Activated CD8-positive, alpha-beta T cell treated with anti-CD3 and anti-CD28 coated beads for 36 hours (primary cell): ENCODE data around the gene AK4. TPM values are rescaled to one million over a fixed set of nuclear protein-coding genes. Genes with fewer than 3 reads are reported as not detected.

ENCODE experiments used
- ATAC-seq: fragments of 200-7000 bp; cut with Tn5 transposase; one replicate; pipeline ENCODE4 v1.10.0; 2021; ENCODE audit warnings: mild to moderate bottlenecking, moderate library complexity
- CTCF ChIA-PET: fragments of 350-600 bp; sonication (Branson Sonifier 250); formaldehyde crosslinking; loops from one replicate; lab custom pipeline; 2021; ENCODE audit warnings: antibody characterized with exemption; lab: Charles Lee
- POLR2A ChIA-PET: fragments of 350-600 bp; sonication (Branson Sonifier 250); formaldehyde crosslinking; loops from one replicate; lab custom pipeline; 2021; ENCODE audit warnings: antibody characterized with exemption; lab: Charles Lee
- DNase-seq: peaks from one replicate; pipeline ENCODE4 v3.0.0-alpha.2; 2020
- H3K27ac Mint-ChIP-seq: one replicate; pipeline ENCODE4 v1.8.0; 2021; ENCODE audit warnings: mild to moderate bottlenecking, mixed read lengths
- H3K27me3 Mint-ChIP-seq: one replicate; pipeline ENCODE4 v1.8.0; 2021; ENCODE audit warnings: mixed read lengths
- H3K36me3 Mint-ChIP-seq: one replicate; pipeline ENCODE4 v1.8.0; 2021; ENCODE audit warnings: low read depth, mixed read lengths
- H3K4me1 Mint-ChIP-seq: one replicate; pipeline ENCODE4 v1.8.0; 2021; ENCODE audit warnings: low read depth, mixed read lengths
- H3K4me3 Mint-ChIP-seq: one replicate; pipeline ENCODE4 v1.8.0; 2021; ENCODE audit warnings: mild to moderate bottlenecking, moderate library complexity, mixed read lengths
- H3K9me3 Mint-ChIP-seq: one replicate; pipeline ENCODE4 v1.8.0; 2021; ENCODE audit warnings: mixed read lengths
- CTCF ChIP-seq: fragments of 200-600 bp; IDR thresholded peaks from one replicate; pipeline ENCODE4 v1.8.0; 2022; ENCODE audit warnings: antibody characterized with exemption, mild to moderate bottlenecking
- intact Hi-C: fragments of 100-400 bp; cut with micrococcal nuclease; formaldehyde crosslinking; loops from one replicate; pipeline ENCODE4 v1.10.0; 2022
- total RNA-seq, 2 experiments: library from RNA; stranded (reverse); gene quantifications; one replicate each; pipeline ENCODE4 v1.2.3, GENCODE V29; 2021

The AK4 gene
- total RNA-seq, 2 experiments from 2014 or later: 151 to 156 TPM

GRCh38 chr1:65147424-65148177, 402 bp upstream of the AK4 start:
- Mint-ChIP-seq H3K4me1 (peaks cover 21% of the 10 kb centered on the region), H3K27me3 (peaks cover 35% of the 10 kb centered on the region), H3K36me3 (peaks cover 28% of the 10 kb centered on the region), H3K9me3 (no peaks in the 10 kb centered on the region), H3K4me3 (peak overlapping the region; percentile 90), H3K27ac (peak overlapping the region; percentile 86)
- TF ChIP-seq CTCF: no peak
- ChIA-PET POLR2A (interaction anchor here (1.0 to 1.4 kb wide), 3 partner anchors 12 to 252 kb away, joined by 3 to 5 read pairs (median 3); no protein-coding TSS in a partner anchor), CTCF (no interaction called here)
- peak; percentile 65 for ATAC-seq
- peak; percentile 76 for DNase-seq
- intact Hi-C loops: loop anchor here (5.0 kb wide), 2 partner anchors 65 to 70 kb away; no protein-coding TSS in a partner anchor

DNA sequence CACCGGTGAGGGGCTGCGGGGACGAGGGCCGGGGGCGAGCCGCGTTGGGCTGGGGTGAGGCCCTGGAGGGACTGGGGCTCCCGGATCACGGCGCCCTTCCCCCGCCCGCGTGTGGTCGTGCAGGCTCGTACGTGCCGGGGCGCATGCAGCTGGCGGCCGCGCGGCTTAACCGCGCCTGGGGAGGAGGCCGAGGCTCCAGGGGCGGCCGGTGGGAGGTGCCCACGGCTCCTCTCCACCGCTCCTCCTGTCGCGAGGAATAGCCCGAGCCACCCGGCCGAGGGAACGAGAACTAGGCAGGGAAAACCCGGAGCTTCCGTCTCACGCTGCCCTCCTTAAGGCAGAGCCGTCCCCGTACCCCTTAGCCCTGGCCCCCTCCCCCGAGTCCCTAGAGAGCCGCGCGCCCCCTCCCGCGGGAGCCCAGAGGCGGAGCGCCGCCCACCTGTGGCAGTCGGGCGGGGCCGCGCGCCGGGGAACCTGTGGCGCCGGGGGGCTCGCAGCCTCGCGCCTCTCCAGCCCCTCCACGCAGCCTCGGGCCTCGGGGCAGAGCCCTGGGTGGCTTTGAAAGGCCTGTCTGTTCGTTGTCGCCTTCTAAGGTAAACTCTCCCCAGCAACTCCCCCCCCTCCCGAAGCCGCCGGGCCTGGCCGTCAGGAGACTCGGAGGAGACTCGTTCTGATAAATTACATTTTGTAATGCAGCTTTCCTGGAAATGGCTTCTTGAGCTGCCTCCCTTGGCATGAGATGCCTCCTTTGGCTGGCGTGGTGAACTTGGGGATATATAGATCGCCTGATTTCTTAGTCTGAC, 746 bp downstream of the AK4 start:
- DNase-seq: peak; percentile 87
- TF ChIP-seq CTCF: no peak
- ATAC-seq: peak; percentile 76
- POLR2A ChIA-PET: interaction anchor here (0.6 to 2.0 kb wide), 8 partner anchors 11 to 253 kb away, joined by 3 to 7 read pairs (median 3); partner anchors contain the start of gene JAK1
- peak overlapping the region; percentile 86 for H3K27ac Mint-ChIP-seq
- peaks cover 35% of the 10 kb centered on the region for H3K27me3 Mint-ChIP-seq
- no peaks in the 10 kb centered on the region for H3K9me3 Mint-ChIP-seq
- intact Hi-C loops: loop anchor here (5.0 kb wide), 2 partner anchors 64 to 71 kb away; no protein-coding TSS in a partner anchor
- peaks cover 31% of the 10 kb centered on the region for H3K36me3 Mint-ChIP-seq
- peak overlapping the region; percentile 90 for H3K4me3 Mint-ChIP-seq
- CTCF ChIA-PET: interaction anchor here (0.9 kb wide), 1 partner anchor 9 kb away, joined by 3 read pairs; no protein-coding TSS in a partner anchor
- peaks cover 21% of the 10 kb centered on the region for H3K4me1 Mint-ChIP-seq

DNA sequence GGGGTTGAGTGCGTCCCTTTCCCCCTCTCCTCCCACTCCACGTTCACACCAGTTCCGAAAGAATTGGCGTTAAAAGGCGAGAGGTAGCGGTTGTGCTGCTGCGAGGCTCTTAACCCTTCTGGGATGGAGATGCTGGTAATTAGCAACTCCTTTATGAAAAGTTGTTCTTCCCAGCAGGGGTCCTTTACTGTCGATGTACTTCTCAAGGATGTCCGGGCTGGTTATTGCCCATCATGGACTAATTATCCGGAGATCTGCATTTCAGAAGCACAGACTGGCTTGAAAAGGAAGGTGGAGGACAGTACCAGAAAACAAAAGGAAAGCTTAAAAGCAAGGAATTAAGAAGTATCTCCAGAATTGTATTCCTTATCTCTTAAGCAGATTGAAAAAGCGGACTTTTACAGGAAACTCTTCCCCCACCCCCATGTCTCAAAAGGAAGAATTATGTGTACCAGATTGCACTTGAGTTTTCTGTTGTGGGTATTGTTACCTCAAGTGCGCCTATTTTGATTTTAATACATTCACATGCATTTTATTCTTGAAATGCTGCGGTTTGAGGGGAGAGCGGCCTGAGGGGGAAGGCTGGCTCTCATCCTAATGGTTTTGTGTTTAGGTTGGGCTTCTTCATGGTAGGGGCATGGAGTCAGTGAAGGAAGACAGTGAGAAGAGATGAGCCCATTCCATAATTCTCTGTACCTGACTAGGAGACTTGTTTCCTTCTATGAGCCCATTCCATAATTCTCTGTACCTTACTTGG, 1.5 kb downstream of the AK4 start:
- Mint-ChIP-seq H3K9me3 (no peaks in the 10 kb centered on the region), H3K27ac (peak overlapping the region; percentile 76), H3K27me3 (peaks cover 35% of the 10 kb centered on the region), H3K4me3 (peak overlapping the region; percentile 90), H3K36me3 (peaks cover 35% of the 10 kb centered on the region), H3K4me1 (peaks cover 21% of the 10 kb centered on the region)
- no peak for DNase-seq
- CTCF ChIA-PET: interaction anchor here (0.9 kb wide), 1 partner anchor 8 kb away, joined by 3 read pairs; no protein-coding TSS in a partner anchor
- POLR2A ChIA-PET: interaction anchor here (0.6 to 2.0 kb wide), 3 partner anchors 10 to 82 kb away, joined by 3 to 7 read pairs (median 3); no protein-coding TSS in a partner anchor
- intact Hi-C loops: loop anchor here (5.0 kb wide), 2 partner anchors 63 to 72 kb away; no protein-coding TSS in a partner anchor
- no peak for ATAC-seq
- no peak for TF ChIP-seq CTCF

GRCh38 chr1:65150108-65150463, 2.1 kb downstream of the AK4 start:
- H3K9me3 Mint-ChIP-seq: no peaks in the 10 kb centered on the region
- H3K36me3 Mint-ChIP-seq: peaks cover 36% of the 10 kb centered on the region
- ChIA-PET POLR2A (interaction anchor here (0.6 to 2.0 kb wide), 3 partner anchors 10 to 377 kb away, joined by 3 to 7 read pairs (median 3); no protein-coding TSS in a partner anchor), CTCF (no interaction called here)
- peaks cover 32% of the 10 kb centered on the region for H3K27me3 Mint-ChIP-seq
- H3K4me1 Mint-ChIP-seq: peaks cover 21% of the 10 kb centered on the region
- DNase-seq (no peak), ATAC-seq (no peak)
- H3K4me3 Mint-ChIP-seq: peak overlapping the region; percentile 90
- intact Hi-C loops: no loop called here
- H3K27ac Mint-ChIP-seq: no peak overlapping the region
- no peak for TF ChIP-seq CTCF
